Central memory CD8-positive, alpha-beta T cell (primary cell): ENCODE results near the gene TTLL7.

Experiments
- ATAC-seq: fragments of 150-1000 bp; cut with Tn5 transposase; replicated peaks from 2 replicates; pipeline ENCODE4 v1.10.0; 2022; ENCODE audit warnings: mild to moderate bottlenecking, moderate FRiP score, moderate number of reproducible peaks; ENCODE audit not compliant: poor library complexity, severe bottlenecking; ENCODE audit errors: extremely low read depth
- DNase-seq, 2 donors: peaks; one replicate each; pipeline ENCODE4 v3.0.0; 2021; ENCODE audit warnings: low spot score in 2 of 2
- H3K27ac Mint-ChIP-seq: one replicate; pipeline ENCODE4 v1.8.0; 2022; ENCODE audit warnings: low read depth, mild to moderate bottlenecking, moderate library complexity, mixed read lengths
- H3K27me3 Mint-ChIP-seq: one replicate; pipeline ENCODE4 v1.8.0; 2022; ENCODE audit warnings: mixed read lengths
- H3K36me3 Mint-ChIP-seq: one replicate; pipeline ENCODE4 v1.8.0; 2022; ENCODE audit warnings: mild to moderate bottlenecking, moderate library complexity, mixed read lengths; ENCODE audit not compliant: insufficient read depth
- H3K4me1 Mint-ChIP-seq: one replicate; pipeline ENCODE4 v1.8.0; 2022; ENCODE audit warnings: mixed read lengths
- H3K4me3 Mint-ChIP-seq: one replicate; pipeline ENCODE4 v1.8.0; 2022; ENCODE audit warnings: mild to moderate bottlenecking, moderate library complexity, mixed read lengths
- H3K9me3 Mint-ChIP-seq: one replicate; pipeline ENCODE4 v1.8.0; 2022; ENCODE audit warnings: mixed read lengths

TTLL7 gene

GRCh38 chr1:83818916-83819315 lies 180.0 kb downstream of the TTLL7 start:
- no peak for DNase-seq
- no peak overlapping the region for H3K4me3 Mint-ChIP-seq
- ATAC-seq, result no peak

GRCh38 chr1:83816836-83817235 lies 182.1 kb downstream of the TTLL7 start:
- no peaks in the 10 kb centered on the region for H3K36me3 Mint-ChIP-seq
- peaks cover 19% of the 10 kb centered on the region for H3K27me3 Mint-ChIP-seq
- no peaks in the 10 kb centered on the region for H3K4me1 Mint-ChIP-seq
- no peak overlapping the region for H3K27ac Mint-ChIP-seq
- H3K4me3 Mint-ChIP-seq, result no peak overlapping the region
- DNase-seq (no peak), ATAC-seq (no peak)
- peaks cover under 1% of the 10 kb centered on the region for H3K9me3 Mint-ChIP-seq

More at GRCh38 chr1:83818916-83819315, 180.0 kb downstream of the TTLL7 start:
- no peaks in the 10 kb centered on the region for H3K36me3 Mint-ChIP-seq
- peaks cover 8% of the 10 kb centered on the region for H3K27me3 Mint-ChIP-seq
- H3K27ac Mint-ChIP-seq, result no peak overlapping the region
- peaks cover 4% of the 10 kb centered on the region for H3K9me3 Mint-ChIP-seq
- H3K4me1 Mint-ChIP-seq, result no peaks in the 10 kb centered on the region

- Mint-ChIP-seq H3K27me3 (peaks cover 19% of the 10 kb centered on the region), H3K36me3 (no peaks in the 10 kb centered on the region), H3K27ac (no peak overlapping the region), H3K9me3 (no peaks in the 10 kb centered on the region), H3K4me3 (no peak overlapping the region), H3K4me1 (no peaks in the 10 kb centered on the region)
- ATAC-seq, result no peak
- DNase-seq, result no peak
Measured at GRCh38 chr1:83815330-83815729, 183.6 kb downstream of the TTLL7 start.
